Measurements from ENCODE around the gene KLRF2. TPM values are rescaled to one million over a fixed set of nuclear protein-coding genes. Genes with fewer than 3 reads are reported as not detected.

The KLRF2 gene
- total RNA-seq, 2 experiments from 2014 or later = not detected

DNA sequence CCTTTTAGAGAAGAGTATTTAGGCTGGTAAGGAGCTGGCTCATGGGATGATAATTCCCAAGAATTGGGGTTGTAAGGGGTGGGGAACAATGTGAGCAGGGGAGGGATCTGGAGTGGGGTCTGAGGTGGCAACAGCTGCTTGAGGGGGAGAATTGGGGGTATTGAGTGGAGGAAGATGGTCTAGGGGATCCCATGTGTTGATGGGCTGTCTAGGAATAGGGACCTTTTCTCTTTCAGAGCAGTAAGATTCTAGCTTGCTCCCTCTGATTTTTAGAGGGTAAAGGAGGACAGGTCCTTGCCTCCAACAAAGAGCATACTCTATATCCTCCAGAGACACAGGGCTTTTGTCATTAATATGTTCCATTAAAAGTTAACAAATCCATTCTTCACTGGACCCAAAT lies 28.4 kb downstream of the KLRF2 start:
- no peaks in the 10 kb centered on the region for H3K79me2 ChIP-seq (ENCODE audit: insufficient read depth, low read depth, low read length)
- ChIA-PET CTCF (ENCODE audit: unreplicated experiment) (interaction anchor here (0.6 kb wide), 1 partner anchor 89 kb away, joined by 3 read pairs; the partner anchor contains the start of gene CLEC1B), POLR2A (no interaction called here)

DNA sequence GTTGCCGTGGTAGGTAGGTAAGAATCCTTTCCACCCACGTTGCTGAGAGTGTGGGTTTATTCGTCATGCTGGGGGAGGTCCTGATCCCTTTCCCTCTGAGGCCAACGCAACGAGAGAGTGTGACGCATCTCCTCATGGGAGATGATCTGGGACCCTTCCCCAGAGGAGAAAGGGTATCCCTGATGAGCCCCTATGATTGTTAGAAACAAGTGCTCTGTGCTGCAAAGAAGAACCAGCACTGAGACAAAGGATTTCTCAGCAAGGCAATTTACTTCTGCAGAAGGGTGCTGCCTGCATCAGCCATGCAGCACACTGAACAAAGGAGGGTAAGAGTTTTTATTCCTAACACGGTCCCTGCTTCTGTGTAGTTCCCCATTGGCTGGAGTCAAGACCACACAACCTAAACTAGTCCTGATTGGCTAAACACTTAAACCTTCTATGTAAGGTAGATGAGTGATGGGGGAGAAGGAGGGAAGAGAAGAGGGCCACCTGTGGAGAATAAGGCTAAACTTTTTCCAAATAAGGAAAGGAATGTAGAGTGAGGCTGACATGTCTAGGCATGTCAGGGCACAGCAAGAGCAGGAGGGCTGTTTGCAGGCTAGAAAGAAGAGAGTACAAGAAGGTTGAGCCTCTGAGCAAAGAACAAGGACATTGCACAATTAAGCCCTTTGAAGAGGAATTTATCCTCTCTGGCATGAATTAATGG lies 29.6 kb downstream of the KLRF2 start:
- H3K4me1 ChIP-seq (ENCODE audit: insufficient read depth, low read length, poor library complexity, severe bottlenecking) = no peaks in the 10 kb centered on the region
- POLR2A ChIA-PET = no interaction called here
- no peak for TF ChIP-seq EZH2phosphoT487 (IDR thresholded peaks at IDR 0.05; ENCODE audit: borderline replicate concordance, low read depth, low read length)
- TF ChIP-seq CTCF (conservative IDR thresholded peaks at IDR 0.05; ENCODE audit: low read length) = no peak
- H2AFZ ChIP-seq (ENCODE audit: low read length) = no peak overlapping the region
- no peak overlapping the region for H3K4me3 ChIP-seq (ENCODE audit: low read depth, low read length, poor library complexity, severe bottlenecking)
- no TSS peak for BruUV-seq (replicated peaks)
- no peak overlapping the region for H3K27ac ChIP-seq (ENCODE audit: low read depth, low read length, poor library complexity, severe bottlenecking)
- CTCF ChIA-PET (ENCODE audit: unreplicated experiment) = no interaction called here
- H3K9me3 ChIP-seq (ENCODE audit: low read length) = peaks cover 15% of the 10 kb centered on the region; the same call in 1 of the 2 replicates
- no peaks in the 10 kb centered on the region for H4K20me1 ChIP-seq (ENCODE audit: insufficient read depth, low read length)
- H3K79me2 ChIP-seq (ENCODE audit: insufficient read depth, low read depth, low read length) = no peaks in the 10 kb centered on the region
- H3K4me2 ChIP-seq (ENCODE audit: low read length) = no peak overlapping the region
- H3K9me2 ChIP-seq (ENCODE audit: insufficient read depth, low read length) = no peaks in the 10 kb centered on the region
- DNase-seq (ENCODE audit: low spot score) = peak; percentile 7
- intact Hi-C loops (cut with micrococcal nuclease; ENCODE audit: unreplicated experiment) = no loop called here
- H3K36me3 ChIP-seq (ENCODE audit: insufficient read depth, low read length) = no peaks in the 10 kb centered on the region

More for the DNA sequence above, 28.4 kb downstream of the KLRF2 start:
- Histone ChIP-seq H3K4me1 (ENCODE audit: insufficient read depth, low read length, poor library complexity, severe bottlenecking) (no peaks in the 10 kb centered on the region), H3K4me2 (ENCODE audit: low read length) (no peak overlapping the region), H3K36me3 (ENCODE audit: insufficient read depth, low read length) (no peaks in the 10 kb centered on the region), H3K27ac (ENCODE audit: low read depth, low read length, poor library complexity, severe bottlenecking) (no peak overlapping the region), H4K20me1 (ENCODE audit: insufficient read depth, low read length) (no peaks in the 10 kb centered on the region), H3K9me2 (ENCODE audit: insufficient read depth, low read length) (no peaks in the 10 kb centered on the region), H2AFZ (ENCODE audit: low read length) (no peak overlapping the region), H3K4me3 (ENCODE audit: low read depth, low read length, poor library complexity, severe bottlenecking) (no peak overlapping the region), H3K9me3 (ENCODE audit: low read length) (peaks cover 15% of the 10 kb centered on the region; the same call in 1 of the 2 replicates)
- intact Hi-C loops (cut with micrococcal nuclease; ENCODE audit: unreplicated experiment) = no loop called here
- no peak for DNase-seq (ENCODE audit: low spot score)
- TF ChIP-seq EZH2phosphoT487 (IDR thresholded peaks at IDR 0.05; ENCODE audit: borderline replicate concordance, low read depth, low read length) (no peak), CTCF (conservative IDR thresholded peaks at IDR 0.05; ENCODE audit: low read length) (no peak)
- no TSS peak for BruUV-seq (replicated peaks)

DNA sequence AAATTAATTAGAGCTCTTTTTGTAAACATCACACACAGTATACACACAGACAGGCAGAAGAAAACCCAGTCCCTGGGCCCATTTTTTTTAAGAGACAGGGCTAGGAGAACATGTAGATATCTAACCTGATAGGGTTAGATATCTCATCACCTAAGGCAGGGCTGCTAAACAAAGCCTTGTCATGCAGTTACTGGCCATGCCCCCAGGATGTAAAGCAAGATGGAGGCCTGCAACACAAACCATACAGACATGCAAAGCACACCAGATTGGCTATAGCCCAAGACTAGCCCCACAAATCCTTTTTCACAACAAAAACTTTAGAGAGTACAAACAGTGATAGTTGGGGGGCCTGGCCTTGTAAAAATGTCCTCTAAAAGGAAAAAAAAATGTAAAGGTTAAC lies 30.4 kb downstream of the KLRF2 start:
- ChIA-PET CTCF (ENCODE audit: unreplicated experiment) (no interaction called here), POLR2A (no interaction called here)
- Histone ChIP-seq H4K20me1 (ENCODE audit: insufficient read depth, low read length) (no peaks in the 10 kb centered on the region), H3K4me2 (ENCODE audit: low read length) (no peak overlapping the region), H3K79me2 (ENCODE audit: insufficient read depth, low read depth, low read length) (no peaks in the 10 kb centered on the region), H3K4me3 (ENCODE audit: low read depth, low read length, poor library complexity, severe bottlenecking) (no peak overlapping the region), H3K4me1 (ENCODE audit: insufficient read depth, low read length, poor library complexity, severe bottlenecking) (no peaks in the 10 kb centered on the region), H2AFZ (ENCODE audit: low read length) (no peak overlapping the region), H3K9me3 (ENCODE audit: low read length) (peaks cover 15% of the 10 kb centered on the region; the same call in 1 of the 2 replicates), H3K27ac (ENCODE audit: low read depth, low read length, poor library complexity, severe bottlenecking) (no peak overlapping the region), H3K9me2 (ENCODE audit: insufficient read depth, low read length) (no peaks in the 10 kb centered on the region), H3K36me3 (ENCODE audit: insufficient read depth, low read length) (no peaks in the 10 kb centered on the region)
- BruUV-seq (replicated peaks) = no TSS peak
- intact Hi-C loops (cut with micrococcal nuclease; ENCODE audit: unreplicated experiment) = no loop called here
- TF ChIP-seq CTCF (conservative IDR thresholded peaks at IDR 0.05; ENCODE audit: low read length) (no peak), EZH2phosphoT487 (IDR thresholded peaks at IDR 0.05; ENCODE audit: borderline replicate concordance, low read depth, low read length) (no peak)
- no peak for DNase-seq (ENCODE audit: low spot score)

All from OCI-LY7 (cell line).